Non-pigmented ciliary epithelial cell (primary cell): ENCODE measurements around the gene SP140L.
"Not testable (repeated sequence)": the region's sequence is repeated elsewhere in the genome, so short reads cannot be mapped to it uniquely, and the experiment has no call there.

Experiments
- DNase-seq: peaks from one replicate; pipeline ENCODE4 v3.0.0-alpha.2; 2010; ENCODE audit warnings: low read depth

SP140L gene

GRCh38 chr2:230326453-230327417, at the start of gene SP140L:
SP140L (plus strand) TSS chr2:230327193; CDS start chr2:230327270, 77 bp downstream.
- no peak for DNase-seq

GRCh38 chr2:230282936-230283335, 44.1 kb upstream of the SP140L start:
- DNase-seq, result no peak

GRCh38 chr2:230286048-230286447, 40.9 kb upstream of the SP140L start:
- no peak for DNase-seq

GRCh38 chr2:230289311-230289710, 37.7 kb upstream of the SP140L start:
- DNase-seq, result not testable (repeated sequence)

- DNase-seq, result no peak
Measured at GRCh38 chr2:230295192-230295591, 31.8 kb upstream of the SP140L start.

GRCh38 chr2:230296917-230297316, 30.1 kb upstream of the SP140L start:
- DNase-seq, result no peak

- DNase-seq, result no peak
Measured at GRCh38 chr2:230299618-230300017, 27.4 kb upstream of the SP140L start.

- no peak for DNase-seq
Measured at GRCh38 chr2:230305416-230306275, 21.3 kb upstream of the SP140L start.

- no peak for DNase-seq
Measured at GRCh38 chr2:230306474-230306873, 20.5 kb upstream of the SP140L start.

- DNase-seq, result no peak
Measured at GRCh38 chr2:230307485-230307884, 19.5 kb upstream of the SP140L start.

- DNase-seq, result no peak
Measured at GRCh38 chr2:230308402-230309000, 18.5 kb upstream of the SP140L start.

GRCh38 chr2:230310792-230311191, 16.2 kb upstream of the SP140L start:
- DNase-seq, result not testable (repeated sequence)

GRCh38 chr2:230311634-230312033, 15.4 kb upstream of the SP140L start:
- not testable (repeated sequence) for DNase-seq

- no peak for DNase-seq
Measured at GRCh38 chr2:230312638-230313037, 14.4 kb upstream of the SP140L start.

- DNase-seq, result no peak
Measured at GRCh38 chr2:230317366-230317765, 9.6 kb upstream of the SP140L start.

GRCh38 chr2:230318190-230319121, 8.5 kb upstream of the SP140L start:
- no peak for DNase-seq

GRCh38 chr2:230319211-230319862, 7.7 kb upstream of the SP140L start:
- DNase-seq, result no peak

GRCh38 chr2:230321031-230321430, 6.0 kb upstream of the SP140L start:
- no peak for DNase-seq

GRCh38 chr2:230322561-230323384, 4.2 kb upstream of the SP140L start:
- no peak for DNase-seq
